Measurements from ENCODE around the gene TMEM35A. TPM values are rescaled to one million over a fixed set of nuclear protein-coding genes. Genes with fewer than 3 reads are reported as not detected.

The TMEM35A gene
- total RNA-seq, result 0.60 and 0.65 TPM in 2 replicates

GRCh38 chrX:101078716-101079598 is at the start of gene TMEM35A:
TSS of gene TMEM35A (plus strand) at chrX:101078879. CDS start at chrX:101079003, 124 bp downstream.

GRCh38 chrX:101051549-101052302 is 27.0 kb upstream of the TMEM35A start, which contains the start of gene TRMT2B:
TSS of gene TRMT2B (minus strand) at chrX:101052111. CDS start at chrX:101042289, 9,822 bp downstream.

GRCh38 chrX:101097546-101098453 is 19.1 kb downstream of the TMEM35A start, which contains the start of gene CENPI:
TSS of gene CENPI (plus strand) at chrX:101098204. CDS start at chrX:101101071, 2,867 bp downstream.

Other genes with a start within 250 kb of the TMEM35A start
- gene NOX1, start 204.5 kb upstream of the TMEM35A start, total RNA-seq, result not detected in 2 replicates
- not detected in 2 replicates for gene XKRX, start 150.0 kb upstream of the TMEM35A start, total RNA-seq
- not detected in 2 replicates for gene ARL13A, start 109.2 kb upstream of the TMEM35A start, total RNA-seq
- 13.5 and 13.9 TPM in 2 replicates for gene TRMT2B, start 26.8 kb upstream of the TMEM35A start, total RNA-seq
- gene CENPI, start 19.3 kb downstream of the TMEM35A start, total RNA-seq, result 4.6 and 5.2 TPM in 2 replicates
- under 0.01 TPM in 1 of 2 replicates, not detected in the other for gene DRP2, start 140.9 kb downstream of the TMEM35A start, total RNA-seq
- under 0.01 TPM in 1 of 2 replicates, not detected in the other for gene TAF7L, start 212.5 kb downstream of the TMEM35A start, total RNA-seq

Data from dermis lymphatic vessel endothelial cell (primary cell).